ENCODE data around the gene MCHR1. TPM values are rescaled to one million over a fixed set of nuclear protein-coding genes. Genes with fewer than 3 reads are reported as not detected.

MCHR1 gene
- total and polyA plus RNA-seq, 2 of the 13 experiments (the other 11 are each of a cell fraction or from before 2014, with no cell fraction given): 0.40 to 0.83 TPM

GRCh38 chr22:40720538-40721256, 41.4 kb downstream of the MCHR1 start:
- peak overlapping the region; percentile 55 for H3K4me2 ChIP-seq (ENCODE audit: low read depth, low read length)
- H4K20me1 ChIP-seq (ENCODE audit: insufficient read depth, low read length): no peaks in the 10 kb centered on the region
- POLR2A ChIA-PET: no interaction called here
- FAIRE-seq: no peak
- H2AFZ ChIP-seq (ENCODE audit: low read length): no peak overlapping the region
- no peaks in the 10 kb centered on the region for H3K9me3 ChIP-seq (ENCODE audit: low read length)
- H3K36me3 ChIP-seq (replicated peaks in 1 of 2; ENCODE audit: control insufficient read depth in 1 of 2, insufficient read depth in 2 of 2, low read length in 2 of 2): no peaks in the 10 kb centered on the region
- H3K4me3 ChIP-seq (replicated peaks in 1 of 3; ENCODE audit: insufficient read depth in 1 of 3, low read depth in 2 of 3, low read length in 3 of 3): peak overlapping the region in 1 of 3 experiments; percentile 25; a peak in 1 of 6 replicates
- ATAC-seq: peak; percentile 50
- no peaks in the 10 kb centered on the region for H3K79me2 ChIP-seq (ENCODE audit: insufficient read depth, low read length)
- CTCF ChIA-PET (ENCODE audit: low intra/inter-chr PET ratio, low total read pairs): no interaction called here
- peaks cover 0 to 4% of the 10 kb centered on the region in 2 experiments; a peak in 2 of 5 replicates for H3K27me3 ChIP-seq (ENCODE audit: control insufficient read depth in 1 of 2, insufficient read depth in 2 of 2, low read length in 2 of 2)
- no peak for TF ChIP-seq KIAA2018 (CRISPR knock-in tag; IDR thresholded peaks at IDR 0.05; ENCODE audit: borderline replicate concordance)
- H3K4me1 ChIP-seq (ENCODE audit: insufficient read depth, low read length): peaks cover 33% of the 10 kb centered on the region
- H3K9ac ChIP-seq (ENCODE audit: insufficient read depth, low read depth, low read length): no peak overlapping the region
- H3K27ac ChIP-seq (ENCODE audit: extremely low read length, insufficient read depth, low read length): no peak overlapping the region
- WGBS (ENCODE audit: low lambda C conversion rate): 27% methylated on average over 10 of the region's 11 CpGs
- in situ Hi-C loops (cut with HindIII; ENCODE audit: extremely low pct_ligation_motif_present, low pct_unique_long_range_greater_than_20kb) (no loop called here), intact Hi-C loops (cut with micrococcal nuclease; ENCODE audit: unreplicated experiment) (no loop called here)
- DNase-seq (ENCODE audit: low spot score): no peak
- no TSS peak for BruUV-seq (replicated peaks)

Data from HepG2 (cell line).